SK-N-SH treated with all-trans-retinoic acid at 6 μM for 48 hours (cell line): ENCODE data around the gene LRRC2.

Source experiments
- ARNTL ChIP-seq: fragments of 450-650 bp; formaldehyde crosslinking; IDR thresholded peaks from 2 replicates; pipeline ENCODE4 v1.5.0; 2020; ENCODE audit warnings: low read depth, mild to moderate bottlenecking, moderate library complexity, borderline replicate concordance
- BACH2 ChIP-seq: fragments of 250-450 bp; sonication (Bioruptor Pico); IDR thresholded peaks from 2 replicates; pipeline ENCODE4 v1.9.0; 2021; ENCODE audit warnings: mild to moderate bottlenecking, borderline replicate concordance
- ESRRG ChIP-seq: fragments of 250-450 bp; sonication (Bioruptor Pico); IDR thresholded peaks from 2 replicates; pipeline ENCODE4 v1.6.1; 2021; ENCODE audit warnings: mild to moderate bottlenecking
- ISL1 ChIP-seq: fragments of 250-450 bp; sonication (Bioruptor Pico); IDR thresholded peaks from 2 replicates; pipeline ENCODE4 v2.1.2; 2022; ENCODE audit warnings: mild to moderate bottlenecking, moderate library complexity
- POU6F1 ChIP-seq: fragments of 250-450 bp; sonication (Bioruptor Pico); IDR thresholded peaks from 2 replicates; pipeline ENCODE4 v1.8.0; 2021; ENCODE audit warnings: low read depth, mild to moderate bottlenecking, moderate library complexity, borderline replicate concordance
- PPARA ChIP-seq: fragments of 250-450 bp; sonication (Bioruptor Pico); IDR thresholded peaks from 2 replicates; pipeline ENCODE4 v1.5.0; 2020; ENCODE audit warnings: mild to moderate bottlenecking, borderline replicate concordance
- ZFP3 ChIP-seq: fragments of 250-450 bp; sonication (Bioruptor Pico); IDR thresholded peaks from 2 replicates; pipeline ENCODE4 v1.5.0; 2020; ENCODE audit warnings: mild to moderate bottlenecking, moderate library complexity
- ZFP30 ChIP-seq: fragments of 450-650 bp; formaldehyde crosslinking; IDR thresholded peaks from 2 replicates; pipeline ENCODE4 v1.5.0; 2022; ENCODE audit warnings: mild to moderate bottlenecking, moderate library complexity
- ZNF565 ChIP-seq: fragments of 450-650 bp; formaldehyde crosslinking; conservative IDR thresholded peaks from 2 replicates; pipeline ENCODE4 v1.5.0; 2020; ENCODE audit warnings: low read depth, mild to moderate bottlenecking, moderate library complexity
- ZNF70 ChIP-seq: fragments of 450-650 bp; formaldehyde crosslinking; IDR thresholded peaks from 2 replicates; pipeline ENCODE4 v1.5.0; 2020; ENCODE audit warnings: mild to moderate bottlenecking, moderate library complexity
- ZNF8 ChIP-seq: fragments of 450-650 bp; formaldehyde crosslinking; IDR thresholded peaks from 2 replicates; pipeline ENCODE4 v1.5.0; 2020; ENCODE audit warnings: mild to moderate bottlenecking, moderate library complexity
- TF ChIP-seq, protein P1 (sequence below): fragments of 250-450 bp; sonication (Bioruptor Pico); IDR thresholded peaks from 2 replicates; pipeline ENCODE4 v1.8.0; 2020; ENCODE audit warnings: mild to moderate bottlenecking, moderate library complexity, borderline replicate concordance
- TF ChIP-seq, protein P2 (sequence below): fragments of 250-450 bp; sonication (Bioruptor Pico); IDR thresholded peaks from 2 replicates; pipeline ENCODE4 v1.5.1; 2020; ENCODE audit warnings: low read depth, mild to moderate bottlenecking, moderate library complexity

GRCh38 chr3:46580675-46581074 is 14.6 kb upstream of the LRRC2 start:
- no peak for TF ChIP-seq ISL1
- no peak for TF ChIP-seq ZNF565 (CRISPR knock-in tag)
- TF ChIP-seq, protein P1, sequence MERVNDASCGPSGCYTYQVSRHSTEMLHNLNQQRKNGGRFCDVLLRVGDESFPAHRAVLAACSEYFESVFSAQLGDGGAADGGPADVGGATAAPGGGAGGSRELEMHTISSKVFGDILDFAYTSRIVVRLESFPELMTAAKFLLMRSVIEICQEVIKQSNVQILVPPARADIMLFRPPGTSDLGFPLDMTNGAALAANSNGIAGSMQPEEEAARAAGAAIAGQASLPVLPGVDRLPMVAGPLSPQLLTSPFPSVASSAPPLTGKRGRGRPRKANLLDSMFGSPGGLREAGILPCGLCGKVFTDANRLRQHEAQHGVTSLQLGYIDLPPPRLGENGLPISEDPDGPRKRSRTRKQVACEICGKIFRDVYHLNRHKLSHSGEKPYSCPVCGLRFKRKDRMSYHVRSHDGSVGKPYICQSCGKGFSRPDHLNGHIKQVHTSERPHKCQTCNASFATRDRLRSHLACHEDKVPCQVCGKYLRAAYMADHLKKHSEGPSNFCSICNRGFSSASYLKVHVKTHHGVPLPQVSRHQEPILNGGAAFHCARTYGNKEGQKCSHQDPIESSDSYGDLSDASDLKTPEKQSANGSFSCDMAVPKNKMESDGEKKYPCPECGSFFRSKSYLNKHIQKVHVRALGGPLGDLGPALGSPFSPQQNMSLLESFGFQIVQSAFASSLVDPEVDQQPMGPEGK (CRISPR knock-in tag) = no peak
- no peak for TF ChIP-seq PPARA (CRISPR knock-in tag)
- TF ChIP-seq, protein P2, sequence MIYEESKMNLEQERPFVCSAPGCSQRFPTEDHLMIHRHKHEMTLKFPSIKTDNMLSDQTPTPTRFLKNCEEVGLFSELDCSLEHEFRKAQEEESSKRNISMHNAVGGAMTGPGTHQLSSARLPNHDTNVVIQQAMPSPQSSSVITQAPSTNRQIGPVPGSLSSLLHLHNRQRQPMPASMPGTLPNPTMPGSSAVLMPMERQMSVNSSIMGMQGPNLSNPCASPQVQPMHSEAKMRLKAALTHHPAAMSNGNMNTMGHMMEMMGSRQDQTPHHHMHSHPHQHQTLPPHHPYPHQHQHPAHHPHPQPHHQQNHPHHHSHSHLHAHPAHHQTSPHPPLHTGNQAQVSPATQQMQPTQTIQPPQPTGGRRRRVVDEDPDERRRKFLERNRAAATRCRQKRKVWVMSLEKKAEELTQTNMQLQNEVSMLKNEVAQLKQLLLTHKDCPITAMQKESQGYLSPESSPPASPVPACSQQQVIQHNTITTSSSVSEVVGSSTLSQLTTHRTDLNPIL = no peak
- no peak for TF ChIP-seq ZNF70 (CRISPR knock-in tag)
- TF ChIP-seq ARNTL (CRISPR knock-in tag) = no peak
- no peak for TF ChIP-seq BACH2 (CRISPR knock-in tag)
- TF ChIP-seq ZFP30 (CRISPR knock-in tag) = no peak
- TF ChIP-seq ZFP3 (CRISPR knock-in tag) = no peak
- TF ChIP-seq POU6F1 = no peak
- no peak for TF ChIP-seq ESRRG
- no peak for TF ChIP-seq ZNF8 (CRISPR knock-in tag)
